22Rv1 (cell line): ENCODE results near the gene CSPG4.
"Not testable (repeated sequence)": the region's sequence is repeated elsewhere in the genome, so short reads cannot be mapped to it uniquely, and the experiment has no call there.

Experiments used
- H3K27ac ChIP-seq: fragments of 450-650 bp; 2 replicates; pipeline ENCODE4 v1.5.1; 2017
- ZFX ChIP-seq: fragments of 450-650 bp; IDR thresholded peaks from 2 replicates; pipeline ENCODE4 v1.6.1; 2017; ENCODE audit warnings: antibody characterized with exemption, borderline replicate concordance
- TF ChIP-seq, protein P1 (sequence below): fragments of 450-650 bp; IDR thresholded peaks from 2 replicates; pipeline ENCODE4 v1.5.1; 2017; ENCODE audit warnings: mild to moderate bottlenecking

The CSPG4 gene

DNA sequence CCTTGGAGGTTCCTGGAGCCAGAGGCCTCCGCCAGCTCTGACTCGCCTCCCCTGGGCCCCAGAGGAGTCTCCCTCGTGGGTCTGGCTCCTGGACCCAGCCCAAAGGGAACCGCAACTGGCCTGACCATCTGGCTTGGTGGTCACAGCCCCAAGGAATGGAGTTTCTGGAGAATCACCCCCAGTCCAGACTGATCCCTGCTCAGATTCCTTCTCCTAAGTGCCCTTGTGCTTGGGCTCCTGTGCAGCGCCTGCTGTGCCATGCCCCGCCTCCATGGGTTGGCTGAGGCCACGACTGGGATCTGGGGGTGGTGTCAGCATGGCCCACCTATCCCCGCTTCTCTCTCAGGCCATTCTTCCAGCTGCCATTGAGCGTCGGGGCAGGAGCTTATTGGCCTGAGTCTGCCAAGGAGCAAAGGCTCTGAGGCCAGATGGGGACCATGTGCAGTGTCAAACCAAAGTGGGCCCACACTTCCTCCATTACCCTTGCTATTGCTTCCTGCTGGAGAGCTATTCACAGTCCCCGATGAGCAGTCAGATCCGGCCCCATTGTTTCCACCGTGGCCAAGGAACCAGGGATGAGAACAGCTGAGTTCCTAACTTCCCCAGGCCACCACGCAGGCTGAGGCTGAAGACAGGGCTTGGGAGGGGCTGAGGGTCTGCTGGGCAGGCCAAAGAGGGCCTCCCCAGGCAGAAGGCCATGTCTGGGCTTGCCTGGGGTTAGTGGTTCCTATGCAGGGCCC lies 19.0 kb downstream of the CSPG4 start:
- no peak overlapping the region for H3K27ac ChIP-seq
- TF ChIP-seq ZFX: no peak
- TF ChIP-seq, protein P1, sequence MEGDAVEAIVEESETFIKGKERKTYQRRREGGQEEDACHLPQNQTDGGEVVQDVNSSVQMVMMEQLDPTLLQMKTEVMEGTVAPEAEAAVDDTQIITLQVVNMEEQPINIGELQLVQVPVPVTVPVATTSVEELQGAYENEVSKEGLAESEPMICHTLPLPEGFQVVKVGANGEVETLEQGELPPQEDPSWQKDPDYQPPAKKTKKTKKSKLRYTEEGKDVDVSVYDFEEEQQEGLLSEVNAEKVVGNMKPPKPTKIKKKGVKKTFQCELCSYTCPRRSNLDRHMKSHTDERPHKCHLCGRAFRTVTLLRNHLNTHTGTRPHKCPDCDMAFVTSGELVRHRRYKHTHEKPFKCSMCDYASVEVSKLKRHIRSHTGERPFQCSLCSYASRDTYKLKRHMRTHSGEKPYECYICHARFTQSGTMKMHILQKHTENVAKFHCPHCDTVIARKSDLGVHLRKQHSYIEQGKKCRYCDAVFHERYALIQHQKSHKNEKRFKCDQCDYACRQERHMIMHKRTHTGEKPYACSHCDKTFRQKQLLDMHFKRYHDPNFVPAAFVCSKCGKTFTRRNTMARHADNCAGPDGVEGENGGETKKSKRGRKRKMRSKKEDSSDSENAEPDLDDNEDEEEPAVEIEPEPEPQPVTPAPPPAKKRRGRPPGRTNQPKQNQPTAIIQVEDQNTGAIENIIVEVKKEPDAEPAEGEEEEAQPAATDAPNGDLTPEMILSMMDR: no peak

DNA sequence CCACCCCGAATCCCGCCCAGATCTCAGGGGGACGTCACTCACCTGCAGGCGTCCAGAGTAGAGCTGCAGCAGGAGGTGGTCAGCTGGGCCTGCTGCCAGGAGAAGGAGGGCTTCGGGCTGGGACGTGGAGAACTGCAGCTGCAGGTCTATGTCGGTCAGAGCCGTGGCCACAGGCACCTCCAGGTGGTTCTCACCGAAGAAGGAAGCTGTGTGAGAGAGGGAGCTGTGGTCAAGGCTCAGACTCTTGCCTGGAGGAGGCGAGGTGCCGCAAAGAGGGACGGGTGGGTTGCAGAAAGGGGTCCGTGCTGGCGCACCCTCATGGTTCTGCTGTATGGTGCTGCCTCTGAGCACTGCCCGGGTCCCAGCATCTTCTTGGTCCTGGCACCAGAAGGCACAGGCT lies 19.6 kb downstream of the CSPG4 start:
- H3K27ac ChIP-seq: not testable (repeated sequence)

DNA sequence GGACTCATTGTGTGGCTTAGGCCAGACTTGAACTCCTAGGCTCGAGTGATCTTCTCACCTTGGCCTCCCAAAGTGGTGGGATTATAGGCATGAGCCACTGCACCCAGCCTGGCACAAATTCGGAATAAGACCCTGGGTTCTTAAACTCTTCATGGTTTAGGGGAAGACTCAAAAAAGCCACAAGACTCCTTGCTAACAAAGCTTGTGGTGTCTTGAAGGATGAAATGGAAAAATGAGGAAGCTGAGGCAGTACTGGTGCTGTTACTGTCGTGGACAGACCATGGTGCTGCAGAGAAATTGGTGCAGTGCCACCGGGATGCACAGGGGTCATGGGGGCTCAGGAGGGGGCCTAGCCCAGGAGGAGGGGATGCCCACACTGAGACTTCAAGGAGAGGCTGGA lies 20.3 kb downstream of the CSPG4 start:
- not testable (repeated sequence) for H3K27ac ChIP-seq

DNA sequence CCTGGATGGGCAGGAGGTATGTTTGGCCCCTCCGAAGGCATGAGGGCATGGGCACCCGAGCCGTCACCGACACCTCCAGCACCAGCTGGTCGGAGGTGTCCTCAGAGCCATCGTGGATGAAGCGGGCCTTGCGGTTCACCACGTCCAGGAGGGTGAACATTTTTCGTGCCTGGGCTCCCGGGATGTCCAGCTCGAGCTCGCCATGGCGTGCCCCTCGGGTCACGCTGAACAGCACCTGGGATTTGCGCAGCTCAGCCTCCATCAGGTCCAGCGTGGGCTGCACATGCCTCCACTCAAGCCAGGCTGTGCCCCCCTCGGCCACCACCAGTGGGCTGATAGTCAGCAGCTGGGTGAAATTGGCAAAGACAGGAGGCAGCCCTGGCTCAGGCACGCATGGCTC lies 23.2 kb downstream of the CSPG4 start:
- not testable (repeated sequence) for H3K27ac ChIP-seq

GRCh38 chr15:75688831-75689230 lies 23.8 kb downstream of the CSPG4 start:
- TF ChIP-seq, protein P1: no peak
- TF ChIP-seq ZFX: no peak
- no peak overlapping the region for H3K27ac ChIP-seq

DNA sequence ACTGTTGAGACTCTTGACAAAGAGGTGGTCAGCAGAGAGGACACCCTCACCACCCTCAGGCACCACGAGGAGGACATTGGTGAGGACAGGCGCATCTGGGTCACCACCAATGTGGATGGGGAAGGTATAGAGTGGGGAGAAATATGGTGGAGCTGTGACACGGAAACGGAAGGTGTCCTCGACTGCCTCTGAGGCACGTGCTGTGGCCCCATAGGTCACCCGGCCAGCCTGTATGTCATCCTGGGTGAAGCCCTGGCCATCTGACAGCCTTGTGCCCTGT lies 24.4 kb downstream of the CSPG4 start:
- no peak overlapping the region for H3K27ac ChIP-seq
- TF ChIP-seq, protein P1: no peak
- no peak for TF ChIP-seq ZFX

- TF ChIP-seq, protein P1: no peak
- no peak for TF ChIP-seq ZFX
- no peak overlapping the region for H3K27ac ChIP-seq
These were observed 25.0 kb downstream of the CSPG4 start for GRCh38 chr15:75687486-75688277.

- not testable (repeated sequence) for H3K27ac ChIP-seq
- TF ChIP-seq, protein P1: peak; percentile 65
These were observed 26.4 kb downstream of the CSPG4 start for GRCh38 chr15:75686212-75686642.

- H3K27ac ChIP-seq: no peak overlapping the region
- no peak for TF ChIP-seq ZFX
- TF ChIP-seq, protein P1: no peak
These were observed 27.5 kb downstream of the CSPG4 start for GRCh38 chr15:75685195-75685594.
